GM12891 (cell line): Measurements from ENCODE around the gene KCNH1.

ENCODE experiments used
- POLR2A ChIP-seq: IDR thresholded peaks from 2 replicates; pipeline ENCODE4 v1.6.1; 2011; ENCODE audit warnings: low read depth, low read length, control low read depth
- POLR2AphosphoS5 ChIP-seq: IDR thresholded peaks from 2 replicates; pipeline ENCODE4 v1.6.1; 2011; ENCODE audit warnings: low read depth, low read length, control low read depth
- TAF1 ChIP-seq: IDR thresholded peaks from 2 replicates; pipeline ENCODE4 v1.6.1; 2011; ENCODE audit warnings: low read depth, low read length, control low read depth

DNA sequence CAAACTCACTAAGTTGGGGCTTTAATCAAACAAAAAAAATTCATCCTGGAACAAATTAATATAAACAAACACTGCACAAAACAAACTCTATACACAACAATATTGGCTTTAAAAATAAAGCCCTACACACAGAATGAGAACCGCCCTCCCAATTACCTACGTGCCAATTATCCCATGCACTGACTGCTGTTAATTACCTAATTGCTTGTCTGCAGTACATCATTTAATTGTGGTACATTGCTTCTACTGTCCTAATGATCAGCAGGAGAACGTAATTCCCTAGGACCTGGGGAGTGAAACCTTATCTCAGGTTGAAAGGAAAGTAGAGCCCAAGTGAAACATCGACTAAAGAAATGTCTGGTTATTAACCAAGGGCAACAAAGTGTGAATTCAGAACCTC, 364.5 kb downstream of the KCNH1 start:
- TF ChIP-seq POLR2A (no peak), TAF1 (no peak), POLR2AphosphoS5 (no peak)
